D721Med (cell line): ENCODE data around the gene DPF3.

Experiments
- DNase-seq: peaks from one replicate; pipeline ENCODE4 v3.0.0; 2011; ENCODE audit warnings: low spot score; ENCODE audit not compliant: insufficient read length
- FAIRE-seq: peaks from 2 replicates; lab custom pipeline; 2011; peaks lifted over from hg19 to GRCh38; lab: Jason Lieb, UNC
- CTCF ChIP-seq: IDR thresholded peaks from 2 replicates; pipeline ENCODE4 v1.5.1; 2012; ENCODE audit warnings: mild to moderate bottlenecking, control low read depth; ENCODE audit not compliant: insufficient read depth; ENCODE audit errors: missing control alignments

The DPF3 gene

DNA sequence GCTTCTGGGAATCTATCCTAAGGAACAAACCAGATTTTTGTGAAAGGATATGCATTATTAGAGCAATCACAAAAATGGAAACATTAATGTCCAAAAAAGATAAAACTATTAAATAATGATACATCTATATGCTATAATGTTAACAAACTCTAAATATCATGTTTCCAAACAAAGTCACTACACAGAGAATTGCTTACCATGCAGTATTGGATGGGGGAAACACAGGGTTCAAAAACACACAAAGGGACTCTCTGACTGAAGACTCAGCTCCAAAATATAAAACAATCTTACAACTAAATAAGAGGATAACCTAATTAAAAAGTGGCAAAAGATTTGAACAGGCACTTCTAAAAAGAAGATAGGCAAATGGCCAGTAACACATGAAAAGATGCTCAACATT, 304.2 kb downstream of the DPF3 start:
- FAIRE-seq (no peak), DNase-seq (no peak)
- no peak for TF ChIP-seq CTCF

GRCh38 chr14:72588521-72588920, 305.4 kb downstream of the DPF3 start:
- no peak for TF ChIP-seq CTCF
- FAIRE-seq = no peak
- no peak for DNase-seq

DNA sequence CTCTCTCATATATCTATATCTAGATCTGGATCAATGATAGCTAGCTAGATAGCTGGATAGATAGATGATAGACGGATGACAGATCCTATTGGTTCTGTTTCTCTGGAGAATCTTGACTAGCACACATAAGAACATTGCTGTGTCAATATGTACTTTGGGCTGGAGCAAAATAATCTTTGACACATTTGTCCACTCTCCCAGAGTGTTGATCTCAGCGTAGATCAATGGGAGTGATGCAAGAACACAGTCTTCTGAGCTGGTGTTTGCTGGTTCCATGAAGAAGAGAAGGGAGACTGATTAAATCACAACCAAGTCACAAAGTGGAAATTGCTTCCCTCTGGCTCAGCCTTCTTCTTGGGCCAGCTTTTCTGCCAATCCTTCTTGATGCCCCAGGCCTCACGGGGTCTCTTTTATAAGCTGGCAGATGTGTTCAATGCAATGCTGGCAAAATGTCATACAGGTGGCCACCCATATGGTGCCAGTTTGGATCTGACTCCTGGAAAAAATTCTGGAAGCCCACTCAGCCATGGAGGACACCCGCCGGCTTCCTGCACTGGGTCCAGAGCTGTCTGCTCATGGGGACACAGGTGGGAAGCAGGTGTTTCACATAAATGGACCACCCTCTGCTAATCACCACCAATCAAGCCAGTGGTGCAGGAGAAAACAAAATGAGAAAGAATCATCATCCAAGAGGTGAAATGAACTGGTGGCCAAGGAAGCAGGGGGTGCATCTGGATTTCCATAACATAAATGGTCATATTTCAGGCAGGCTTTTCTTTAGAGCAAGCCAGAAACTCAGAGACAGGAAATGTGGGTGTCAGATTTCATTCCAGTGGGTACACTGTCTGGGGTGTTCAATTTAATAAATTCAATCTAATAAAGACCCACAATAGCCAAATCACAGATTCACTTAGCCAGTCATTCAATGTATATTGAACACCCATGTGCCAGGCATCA, 310.3 kb downstream of the DPF3 start:
- no peak for TF ChIP-seq CTCF
- DNase-seq = no peak
- no peak for FAIRE-seq

DNA sequence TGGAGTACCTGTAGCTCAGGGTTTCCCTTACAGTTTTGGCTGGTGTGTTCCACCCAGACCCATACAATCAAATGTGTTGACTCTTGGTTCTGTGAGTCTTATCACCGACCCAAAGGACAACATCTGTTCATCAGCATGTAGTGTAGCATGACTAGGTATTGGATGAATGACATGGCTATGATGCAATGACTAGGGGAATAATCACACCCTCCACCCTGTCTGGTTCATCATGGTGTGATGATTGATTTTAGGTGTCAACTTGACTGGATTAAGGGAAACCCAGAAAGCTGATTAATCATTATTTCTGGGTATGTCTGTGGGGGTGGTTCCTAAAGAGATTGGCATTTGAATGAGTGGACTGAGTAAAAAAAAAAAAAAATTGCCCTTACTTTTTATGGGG, 311.3 kb downstream of the DPF3 start:
- no peak for DNase-seq
- FAIRE-seq = no peak
- TF ChIP-seq CTCF = no peak

DNA sequence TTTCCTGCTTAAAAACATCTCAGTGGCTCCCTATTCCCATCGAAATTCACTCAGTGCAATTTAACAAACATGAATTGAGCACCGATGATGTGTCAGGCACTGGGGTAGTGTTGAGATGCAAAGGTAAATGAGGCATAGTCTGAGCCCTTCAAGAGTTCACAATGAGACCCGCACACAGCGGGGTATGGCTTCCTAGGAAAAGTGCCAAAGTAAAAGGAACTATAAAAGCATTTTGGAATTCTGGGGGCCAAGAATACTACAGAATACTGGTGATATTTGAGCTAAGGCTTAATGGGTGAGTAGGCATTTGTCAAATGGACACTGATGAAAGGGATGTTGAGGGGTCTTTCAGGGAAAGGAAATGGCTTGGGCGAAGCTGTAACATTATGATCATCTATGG, 315.4 kb downstream of the DPF3 start:
- no peak for FAIRE-seq
- DNase-seq = no peak
- TF ChIP-seq CTCF = no peak

DNA sequence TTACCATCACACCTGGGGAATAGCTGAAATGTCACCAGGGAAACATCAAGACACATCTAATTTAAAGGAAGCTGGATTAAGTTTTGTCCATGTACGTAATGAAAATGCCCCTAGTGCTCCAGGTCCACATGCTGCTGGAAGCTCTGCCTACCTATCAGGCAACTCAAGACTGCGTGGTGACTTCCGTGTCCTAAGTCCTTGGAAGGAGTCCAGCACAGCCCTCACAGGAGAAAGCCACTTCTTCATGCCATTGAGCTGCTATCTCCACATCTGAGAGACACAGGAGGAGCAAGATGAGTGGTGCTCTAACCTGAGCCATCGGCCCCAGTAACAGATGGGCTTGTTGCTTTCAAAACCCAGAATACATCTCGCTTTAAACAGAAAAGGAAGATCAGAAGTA, 316.4 kb downstream of the DPF3 start:
- FAIRE-seq = no peak
- TF ChIP-seq CTCF = no peak

GRCh38 chr14:72576258-72576657, 317.6 kb downstream of the DPF3 start:
- TF ChIP-seq CTCF = no peak
- DNase-seq (no peak), FAIRE-seq (no peak)

More for the DNA sequence above, 316.4 kb downstream of the DPF3 start:
- no peak for DNase-seq
